ENCODE results near the gene RGS11.

DNA sequence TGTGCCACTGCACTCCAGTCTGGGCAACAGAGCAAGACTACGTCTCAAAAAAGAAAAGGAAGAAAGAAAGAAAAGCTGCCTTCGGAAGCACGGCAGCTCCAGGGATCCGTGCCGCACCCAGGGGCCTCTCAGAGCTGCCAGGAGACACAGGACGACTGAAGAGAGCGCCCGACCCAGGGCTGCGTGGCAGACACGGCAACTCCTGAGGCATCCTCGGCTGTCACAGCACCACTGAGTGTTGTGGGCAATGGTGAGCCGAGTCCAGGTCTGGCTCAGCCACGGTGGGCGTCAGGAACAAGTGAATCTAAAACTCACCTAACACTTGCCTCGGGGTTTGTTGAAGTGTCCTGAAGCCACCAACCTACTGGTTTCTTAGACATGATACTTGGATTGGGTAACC lies 36.0 kb upstream of the RGS11 start:
- TF ChIP-seq EZH2 (IDR thresholded peaks at IDR 0.05; ENCODE audit: low read depth, unreplicated experiment): no peak
- TF ChIP-seq, protein P1, sequence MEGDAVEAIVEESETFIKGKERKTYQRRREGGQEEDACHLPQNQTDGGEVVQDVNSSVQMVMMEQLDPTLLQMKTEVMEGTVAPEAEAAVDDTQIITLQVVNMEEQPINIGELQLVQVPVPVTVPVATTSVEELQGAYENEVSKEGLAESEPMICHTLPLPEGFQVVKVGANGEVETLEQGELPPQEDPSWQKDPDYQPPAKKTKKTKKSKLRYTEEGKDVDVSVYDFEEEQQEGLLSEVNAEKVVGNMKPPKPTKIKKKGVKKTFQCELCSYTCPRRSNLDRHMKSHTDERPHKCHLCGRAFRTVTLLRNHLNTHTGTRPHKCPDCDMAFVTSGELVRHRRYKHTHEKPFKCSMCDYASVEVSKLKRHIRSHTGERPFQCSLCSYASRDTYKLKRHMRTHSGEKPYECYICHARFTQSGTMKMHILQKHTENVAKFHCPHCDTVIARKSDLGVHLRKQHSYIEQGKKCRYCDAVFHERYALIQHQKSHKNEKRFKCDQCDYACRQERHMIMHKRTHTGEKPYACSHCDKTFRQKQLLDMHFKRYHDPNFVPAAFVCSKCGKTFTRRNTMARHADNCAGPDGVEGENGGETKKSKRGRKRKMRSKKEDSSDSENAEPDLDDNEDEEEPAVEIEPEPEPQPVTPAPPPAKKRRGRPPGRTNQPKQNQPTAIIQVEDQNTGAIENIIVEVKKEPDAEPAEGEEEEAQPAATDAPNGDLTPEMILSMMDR (conservative IDR thresholded peaks at IDR 0.05; ENCODE audit: low read depth in 2 of 2): no peak
- TF ChIP-seq ZNF114 (CRISPR knock-in tag; IDR thresholded peaks at IDR 0.05): no peak
- TF ChIP-seq ZNF331 (CRISPR knock-in tag; IDR thresholded peaks at IDR 0.05; ENCODE audit: low read depth): no peak
- TF ChIP-seq, protein P2, sequence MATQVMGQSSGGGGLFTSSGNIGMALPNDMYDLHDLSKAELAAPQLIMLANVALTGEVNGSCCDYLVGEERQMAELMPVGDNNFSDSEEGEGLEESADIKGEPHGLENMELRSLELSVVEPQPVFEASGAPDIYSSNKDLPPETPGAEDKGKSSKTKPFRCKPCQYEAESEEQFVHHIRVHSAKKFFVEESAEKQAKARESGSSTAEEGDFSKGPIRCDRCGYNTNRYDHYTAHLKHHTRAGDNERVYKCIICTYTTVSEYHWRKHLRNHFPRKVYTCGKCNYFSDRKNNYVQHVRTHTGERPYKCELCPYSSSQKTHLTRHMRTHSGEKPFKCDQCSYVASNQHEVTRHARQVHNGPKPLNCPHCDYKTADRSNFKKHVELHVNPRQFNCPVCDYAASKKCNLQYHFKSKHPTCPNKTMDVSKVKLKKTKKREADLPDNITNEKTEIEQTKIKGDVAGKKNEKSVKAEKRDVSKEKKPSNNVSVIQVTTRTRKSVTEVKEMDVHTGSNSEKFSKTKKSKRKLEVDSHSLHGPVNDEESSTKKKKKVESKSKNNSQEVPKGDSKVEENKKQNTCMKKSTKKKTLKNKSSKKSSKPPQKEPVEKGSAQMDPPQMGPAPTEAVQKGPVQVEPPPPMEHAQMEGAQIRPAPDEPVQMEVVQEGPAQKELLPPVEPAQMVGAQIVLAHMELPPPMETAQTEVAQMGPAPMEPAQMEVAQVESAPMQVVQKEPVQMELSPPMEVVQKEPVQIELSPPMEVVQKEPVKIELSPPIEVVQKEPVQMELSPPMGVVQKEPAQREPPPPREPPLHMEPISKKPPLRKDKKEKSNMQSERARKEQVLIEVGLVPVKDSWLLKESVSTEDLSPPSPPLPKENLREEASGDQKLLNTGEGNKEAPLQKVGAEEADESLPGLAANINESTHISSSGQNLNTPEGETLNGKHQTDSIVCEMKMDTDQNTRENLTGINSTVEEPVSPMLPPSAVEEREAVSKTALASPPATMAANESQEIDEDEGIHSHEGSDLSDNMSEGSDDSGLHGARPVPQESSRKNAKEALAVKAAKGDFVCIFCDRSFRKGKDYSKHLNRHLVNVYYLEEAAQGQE (IDR thresholded peaks at IDR 0.05; ENCODE audit: unreplicated experiment): no peak
- no peak for TF ChIP-seq JUNB (IDR thresholded peaks at IDR 0.05; ENCODE audit: unreplicated experiment)
